Sigmoid colon (tissue), 4 donors: ENCODE data around the gene KCNJ6.

Experiments used
- CTCF ChIP-seq, 4 experiments: fragments of 450-650 bp in 3 of 4; fragments of 200-600 bp in 1 of 4; IDR thresholded peaks; one replicate each; pipeline ENCODE4 v1.5.1; 2016 to 2019; ENCODE audit warnings: antibody characterized with exemption in 4 of 4, mild to moderate bottlenecking in 3 of 4, moderate library complexity in 2 of 4
- POLR2AphosphoS5 ChIP-seq, 4 donors: sonication (generic); formaldehyde crosslinking; IDR thresholded peaks; one replicate each; pipeline ENCODE4 v1.6.1; 2017; ENCODE audit warnings: antibody characterized with exemption in 4 of 4

- TF ChIP-seq CTCF (IDR thresholded peaks at IDR 0.05): no peak
- TF ChIP-seq POLR2AphosphoS5 (IDR thresholded peaks at IDR 0.05): no peak
Observed at GRCh38 chr21:37644636-37645035, 271.6 kb downstream of the KCNJ6 start.
